ENCODE results near the gene SAMD8.

Gene SAMD8

DNA sequence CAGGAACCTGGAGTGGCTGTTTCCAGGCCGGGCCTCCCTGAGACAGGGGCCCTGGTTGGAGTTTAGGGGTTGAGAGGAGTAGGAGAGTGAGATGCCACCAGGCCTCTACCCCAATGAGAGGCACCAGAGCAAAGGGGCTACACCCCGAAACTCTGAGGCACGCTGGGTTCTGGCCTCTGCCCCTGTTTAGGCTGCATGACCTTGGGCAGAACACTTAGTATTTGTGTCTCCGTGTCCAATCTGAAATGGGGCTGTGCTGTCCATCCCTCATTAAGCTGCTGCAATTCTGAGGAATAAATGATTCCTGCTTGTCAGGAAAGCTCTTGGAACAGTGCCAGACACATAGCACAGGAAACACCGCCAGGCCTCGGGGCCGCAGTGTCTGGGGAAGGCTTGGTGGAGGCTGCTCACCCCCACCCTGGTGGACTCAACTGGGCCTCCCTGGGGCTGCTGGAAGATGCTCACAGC lies 40.5 kb upstream of the SAMD8 start:
- Histone ChIP-seq H3K9me3 (ENCODE audit: control insufficient read depth in 2 of 2, low read length in 2 of 2) (no peaks in the 10 kb centered on the region), H3K4me3 (ENCODE audit: low read length in 2 of 2) (no peak overlapping the region), H3K27me3 (ENCODE audit: control insufficient read depth in 2 of 2, insufficient read depth in 2 of 2, low read length in 2 of 2) (no peaks in the 10 kb centered on the region), H3K9ac (ENCODE audit: low read depth in 1 of 2, low read length in 2 of 2) (no peak overlapping the region), H3K27ac (ENCODE audit: low read depth in 2 of 2, low read length in 2 of 2) (no peak overlapping the region), H3K4me1 (ENCODE audit: control insufficient read depth in 2 of 2, insufficient read depth in 2 of 2, low read length in 2 of 2) (no peaks in the 10 kb centered on the region), H3K36me3 (ENCODE audit: control insufficient read depth in 2 of 2, insufficient read depth in 2 of 2, low read length in 2 of 2) (no peaks in the 10 kb centered on the region)

DNA sequence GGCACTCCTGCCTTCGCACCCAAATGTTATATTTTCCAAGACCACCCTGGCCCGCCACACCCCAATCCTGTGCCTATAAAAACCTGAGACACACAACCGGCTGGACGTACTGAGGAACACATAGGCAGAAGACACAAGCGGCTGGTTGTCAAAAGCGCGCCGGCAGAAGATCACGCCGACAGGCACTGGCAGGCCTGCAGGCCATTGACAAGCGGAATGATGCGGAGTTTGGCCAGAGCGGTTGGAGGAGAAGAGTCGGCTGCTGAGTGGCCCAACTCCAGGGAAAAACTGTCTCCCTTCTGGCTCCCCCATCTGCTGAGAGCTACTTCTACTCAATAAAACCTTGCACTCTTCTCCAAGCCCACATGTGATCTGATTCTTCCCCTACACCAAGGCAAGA lies 39.7 kb upstream of the SAMD8 start:
- Histone ChIP-seq H3K36me3 (ENCODE audit: control insufficient read depth in 2 of 2, insufficient read depth in 2 of 2, low read length in 2 of 2) (no peaks in the 10 kb centered on the region), H3K4me3 (ENCODE audit: low read length in 2 of 2) (no peak overlapping the region), H3K27me3 (ENCODE audit: control insufficient read depth in 2 of 2, insufficient read depth in 2 of 2, low read length in 2 of 2) (no peaks in the 10 kb centered on the region), H3K9me3 (ENCODE audit: control insufficient read depth in 2 of 2, low read length in 2 of 2) (no peaks in the 10 kb centered on the region), H3K27ac (ENCODE audit: low read depth in 2 of 2, low read length in 2 of 2) (no peak overlapping the region), H3K9ac (ENCODE audit: low read depth in 1 of 2, low read length in 2 of 2) (no peak overlapping the region), H3K4me1 (ENCODE audit: control insufficient read depth in 2 of 2, insufficient read depth in 2 of 2, low read length in 2 of 2) (no peaks in the 10 kb centered on the region)

DNA sequence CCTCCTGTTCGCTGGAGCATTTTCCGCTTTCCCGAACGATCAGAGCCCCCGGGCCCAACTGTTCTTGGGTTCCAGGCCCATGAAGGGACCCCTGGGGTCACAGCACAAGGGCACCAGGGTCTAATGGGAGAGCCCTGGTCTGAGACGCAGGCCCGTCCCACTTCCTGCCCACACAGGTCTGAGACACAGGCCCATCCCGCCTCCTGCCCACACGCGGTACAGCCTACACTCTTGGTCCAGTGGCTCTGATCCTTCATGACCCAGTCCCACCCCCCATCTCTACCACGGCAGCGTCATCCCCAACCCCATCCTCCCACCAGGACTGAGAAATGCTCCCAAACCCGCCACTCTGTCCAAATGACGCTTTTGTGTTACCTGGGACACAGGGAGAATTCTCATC lies 38.7 kb upstream of the SAMD8 start:
- Histone ChIP-seq H3K9ac (ENCODE audit: low read depth in 1 of 2, low read length in 2 of 2) (no peak overlapping the region), H3K27ac (ENCODE audit: low read depth in 2 of 2, low read length in 2 of 2) (no peak overlapping the region), H3K4me3 (ENCODE audit: low read length in 2 of 2) (no peak overlapping the region), H3K4me1 (ENCODE audit: control insufficient read depth in 2 of 2, insufficient read depth in 2 of 2, low read length in 2 of 2) (no peaks in the 10 kb centered on the region), H3K36me3 (ENCODE audit: control insufficient read depth in 2 of 2, insufficient read depth in 2 of 2, low read length in 2 of 2) (no peaks in the 10 kb centered on the region), H3K27me3 (ENCODE audit: control insufficient read depth in 2 of 2, insufficient read depth in 2 of 2, low read length in 2 of 2) (no peaks in the 10 kb centered on the region), H3K9me3 (ENCODE audit: control insufficient read depth in 2 of 2, low read length in 2 of 2) (no peaks in the 10 kb centered on the region)

DNA sequence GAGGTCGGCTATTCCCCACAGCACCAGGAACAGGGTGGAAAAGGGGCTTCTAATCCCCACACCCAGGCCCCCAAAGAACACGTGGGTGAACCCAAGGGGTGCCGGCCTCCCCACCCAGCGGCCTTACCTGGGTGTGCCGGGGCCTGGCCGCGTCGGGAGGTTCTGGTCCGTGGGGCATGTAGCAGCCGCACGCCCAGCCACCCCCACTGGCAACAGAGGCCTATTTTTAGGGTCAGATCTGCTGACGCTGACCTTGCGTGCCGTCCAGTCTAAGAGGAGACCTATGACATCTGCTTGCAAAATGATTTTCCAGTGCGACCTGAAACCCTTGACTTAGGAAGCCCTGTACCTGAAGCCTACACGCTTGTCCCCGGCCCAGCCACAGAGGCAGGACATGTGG lies 38.0 kb upstream of the SAMD8 start:
- H3K36me3 ChIP-seq (ENCODE audit: control insufficient read depth in 2 of 2, insufficient read depth in 2 of 2, low read length in 2 of 2): no peaks in the 10 kb centered on the region
- H3K27ac ChIP-seq (ENCODE audit: low read depth in 2 of 2, low read length in 2 of 2): no peak overlapping the region

DNA sequence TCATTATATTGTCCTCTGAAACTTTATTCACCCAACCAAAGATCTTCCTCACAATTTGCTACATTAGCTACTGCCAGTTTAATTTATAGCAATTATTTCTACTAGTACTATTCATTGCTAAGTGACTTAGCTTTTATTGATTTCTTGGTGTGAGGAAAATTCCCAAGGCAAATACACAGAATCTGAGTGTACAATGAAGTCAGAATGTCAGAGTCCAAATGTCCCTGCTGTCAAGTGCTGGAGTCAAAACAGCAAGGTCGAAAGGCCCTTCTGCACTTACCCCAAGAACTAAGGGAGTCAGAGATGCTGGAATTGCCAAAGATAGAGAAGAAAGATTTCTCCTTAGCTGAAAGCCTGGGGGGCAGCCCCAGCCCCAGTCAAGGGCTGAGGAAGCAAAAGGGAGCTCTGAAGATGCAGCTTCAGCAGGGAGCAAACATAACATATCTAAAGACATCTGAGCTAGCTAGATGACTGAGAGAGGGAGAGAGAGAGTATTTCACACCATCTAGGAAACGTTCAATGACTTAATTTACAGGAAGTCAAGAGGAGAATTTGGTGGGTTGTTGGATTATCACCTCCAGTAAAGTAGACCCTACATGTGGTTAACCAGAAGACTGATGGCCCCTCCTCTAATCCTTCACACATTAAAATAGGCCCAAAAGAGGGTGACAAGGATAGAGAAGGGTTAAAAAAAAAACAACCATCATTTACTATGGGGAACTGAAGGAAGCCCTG lies 36.6 kb upstream of the SAMD8 start:
- Histone ChIP-seq H3K27me3 (ENCODE audit: control insufficient read depth in 2 of 2, insufficient read depth in 2 of 2, low read length in 2 of 2) (no peaks in the 10 kb centered on the region), H3K4me3 (ENCODE audit: low read length in 2 of 2) (no peak overlapping the region), H3K4me1 (ENCODE audit: control insufficient read depth in 2 of 2, insufficient read depth in 2 of 2, low read length in 2 of 2) (no peaks in the 10 kb centered on the region), H3K9me3 (ENCODE audit: control insufficient read depth in 2 of 2, low read length in 2 of 2) (no peaks in the 10 kb centered on the region), H3K27ac (ENCODE audit: low read depth in 2 of 2, low read length in 2 of 2) (no peak overlapping the region), H3K36me3 (ENCODE audit: control insufficient read depth in 2 of 2, insufficient read depth in 2 of 2, low read length in 2 of 2) (no peaks in the 10 kb centered on the region), H3K9ac (ENCODE audit: low read depth in 1 of 2, low read length in 2 of 2) (no peak overlapping the region)

More for the DNA sequence above, 38.0 kb upstream of the SAMD8 start:
- H3K9me3 ChIP-seq (ENCODE audit: control insufficient read depth in 2 of 2, low read length in 2 of 2): no peaks in the 10 kb centered on the region
- no peaks in the 10 kb centered on the region for H3K4me1 ChIP-seq (ENCODE audit: control insufficient read depth in 2 of 2, insufficient read depth in 2 of 2, low read length in 2 of 2)
- no peak overlapping the region for H3K4me3 ChIP-seq (ENCODE audit: low read length in 2 of 2)
- no peak overlapping the region for H3K9ac ChIP-seq (ENCODE audit: low read depth in 1 of 2, low read length in 2 of 2)
- no peaks in the 10 kb centered on the region for H3K27me3 ChIP-seq (ENCODE audit: control insufficient read depth in 2 of 2, insufficient read depth in 2 of 2, low read length in 2 of 2)

DNA sequence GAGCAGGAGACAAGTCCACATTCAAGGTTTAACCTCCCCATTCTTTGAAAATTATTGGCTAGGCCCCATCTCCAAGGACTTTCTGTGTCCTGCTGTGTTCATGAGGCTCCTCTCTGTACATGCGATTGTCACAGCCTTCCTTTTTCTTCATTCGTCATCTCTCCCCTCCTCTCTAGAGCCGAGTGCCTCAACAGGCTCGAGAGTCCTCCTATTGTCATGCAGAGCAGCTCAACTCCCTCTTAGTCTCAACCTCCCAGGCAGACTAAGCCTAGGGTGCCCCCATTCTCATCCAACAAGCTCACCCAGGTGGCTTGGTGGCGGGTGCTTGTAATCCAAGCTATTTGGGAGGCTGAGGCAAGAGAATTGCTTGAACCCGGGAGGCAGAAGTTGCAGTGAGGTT lies 35.1 kb upstream of the SAMD8 start:
- H3K27ac ChIP-seq (ENCODE audit: low read depth in 2 of 2, low read length in 2 of 2): no peak overlapping the region
- no peaks in the 10 kb centered on the region for H3K4me1 ChIP-seq (ENCODE audit: control insufficient read depth in 2 of 2, insufficient read depth in 2 of 2, low read length in 2 of 2)
- H3K9ac ChIP-seq (ENCODE audit: low read depth in 1 of 2, low read length in 2 of 2): no peak overlapping the region
- H3K36me3 ChIP-seq (ENCODE audit: control insufficient read depth in 2 of 2, insufficient read depth in 2 of 2, low read length in 2 of 2): no peaks in the 10 kb centered on the region
- no peak overlapping the region for H3K4me3 ChIP-seq (ENCODE audit: low read length in 2 of 2)
- H3K9me3 ChIP-seq (ENCODE audit: control insufficient read depth in 2 of 2, low read length in 2 of 2): peaks cover 0 to 1% of the 10 kb centered on the region in 2 donors
- no peaks in the 10 kb centered on the region for H3K27me3 ChIP-seq (ENCODE audit: control insufficient read depth in 2 of 2, insufficient read depth in 2 of 2, low read length in 2 of 2)

DNA sequence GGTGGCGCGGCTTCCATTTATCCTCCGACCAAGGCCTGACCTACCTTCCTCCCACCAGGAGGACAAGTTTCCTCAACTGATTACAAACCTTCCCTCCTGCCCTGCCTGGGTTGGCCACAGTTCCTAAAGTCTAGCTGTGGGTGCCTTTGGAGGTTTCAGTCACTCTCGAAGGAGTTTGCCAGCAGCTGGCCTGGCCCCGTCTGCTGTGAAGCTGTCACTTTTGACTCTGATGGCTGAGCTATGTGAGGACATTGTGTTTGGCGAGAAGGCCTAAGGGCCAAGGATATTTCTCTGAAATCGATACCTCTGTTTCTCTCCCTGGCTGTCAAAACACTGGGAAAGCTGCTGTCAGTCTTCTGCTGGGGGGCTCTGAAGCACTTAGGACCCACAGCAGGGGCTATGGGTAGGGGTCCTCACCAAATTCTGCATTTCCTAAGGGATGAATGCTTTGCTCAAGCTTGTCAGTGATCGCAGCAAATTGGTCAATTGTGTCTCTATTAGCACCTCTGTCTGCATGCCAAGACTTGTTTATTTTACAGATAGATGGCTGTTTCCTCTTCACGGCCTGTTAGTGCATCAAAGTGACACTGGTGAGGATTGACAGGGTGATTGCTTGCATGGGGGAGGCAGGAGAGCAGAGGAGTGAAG lies 31.9 kb upstream of the SAMD8 start:
- Histone ChIP-seq H3K36me3 (ENCODE audit: control insufficient read depth in 2 of 2, insufficient read depth in 2 of 2, low read length in 2 of 2) (no peaks in the 10 kb centered on the region), H3K4me1 (ENCODE audit: control insufficient read depth in 2 of 2, insufficient read depth in 2 of 2, low read length in 2 of 2) (no peaks in the 10 kb centered on the region), H3K9ac (ENCODE audit: low read depth in 1 of 2, low read length in 2 of 2) (no peak overlapping the region), H3K27ac (ENCODE audit: low read depth in 2 of 2, low read length in 2 of 2) (no peak overlapping the region), H3K4me3 (ENCODE audit: low read length in 2 of 2) (no peak overlapping the region), H3K9me3 (ENCODE audit: control insufficient read depth in 2 of 2, low read length in 2 of 2) (peaks cover 0 to 2% of the 10 kb centered on the region in 2 donors), H3K27me3 (ENCODE audit: control insufficient read depth in 2 of 2, insufficient read depth in 2 of 2, low read length in 2 of 2) (peaks cover 0 to 5% of the 10 kb centered on the region in 2 donors)

DNA sequence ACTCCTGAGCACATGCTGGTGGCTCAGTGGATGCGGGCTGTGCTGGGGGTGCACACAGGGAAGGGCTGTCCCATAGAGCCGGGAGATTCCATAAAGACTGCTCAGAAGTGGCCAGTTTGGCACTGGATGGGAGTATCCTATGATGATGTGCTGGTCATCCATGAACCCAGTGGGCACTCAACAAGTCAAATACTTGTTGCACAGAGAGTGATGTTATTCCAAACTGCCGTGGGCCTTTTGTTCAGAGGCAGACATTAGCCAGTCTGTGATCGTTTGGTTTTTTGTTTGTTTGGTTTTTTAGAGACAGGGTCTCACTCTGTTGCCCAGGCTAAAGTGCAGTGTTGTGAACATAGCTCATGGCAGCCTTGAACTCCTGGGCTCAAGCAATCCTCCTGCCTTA lies 30.9 kb upstream of the SAMD8 start:
- H3K9ac ChIP-seq (ENCODE audit: low read depth in 1 of 2, low read length in 2 of 2): no peak overlapping the region
- peaks cover 0 to 2% of the 10 kb centered on the region in 2 donors for H3K9me3 ChIP-seq (ENCODE audit: control insufficient read depth in 2 of 2, low read length in 2 of 2)
- H3K27me3 ChIP-seq (ENCODE audit: control insufficient read depth in 2 of 2, insufficient read depth in 2 of 2, low read length in 2 of 2): peaks cover 0 to 5% of the 10 kb centered on the region in 2 donors
- H3K4me3 ChIP-seq (ENCODE audit: low read length in 2 of 2): no peak overlapping the region
- no peaks in the 10 kb centered on the region for H3K36me3 ChIP-seq (ENCODE audit: control insufficient read depth in 2 of 2, insufficient read depth in 2 of 2, low read length in 2 of 2)
- no peaks in the 10 kb centered on the region for H3K4me1 ChIP-seq (ENCODE audit: control insufficient read depth in 2 of 2, insufficient read depth in 2 of 2, low read length in 2 of 2)
- H3K27ac ChIP-seq (ENCODE audit: low read depth in 2 of 2, low read length in 2 of 2): no peak overlapping the region

DNA sequence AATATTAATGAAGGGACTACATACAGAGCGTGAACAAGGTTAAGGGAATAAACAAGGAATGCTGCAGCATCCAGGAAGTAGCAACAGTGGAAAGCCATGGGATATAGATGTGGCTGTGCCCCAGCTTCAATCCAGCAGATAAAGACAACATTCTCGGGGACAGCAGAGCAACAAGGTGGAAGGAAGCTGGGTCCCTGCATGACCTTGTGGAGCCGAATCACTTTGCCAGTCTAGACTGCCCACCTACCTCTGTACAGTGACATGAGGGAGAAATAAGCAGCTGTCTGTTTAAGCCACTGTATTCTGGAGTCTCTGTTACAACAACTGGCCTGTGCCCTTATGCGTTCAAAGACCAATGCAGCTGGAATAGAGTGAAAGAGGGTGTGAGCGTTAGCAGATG lies 30.1 kb upstream of the SAMD8 start:
- Histone ChIP-seq H3K27me3 (ENCODE audit: control insufficient read depth in 2 of 2, insufficient read depth in 2 of 2, low read length in 2 of 2) (peaks cover 0 to 5% of the 10 kb centered on the region in 2 donors), H3K4me1 (ENCODE audit: control insufficient read depth in 2 of 2, insufficient read depth in 2 of 2, low read length in 2 of 2) (no peaks in the 10 kb centered on the region), H3K4me3 (ENCODE audit: low read length in 2 of 2) (no peak overlapping the region), H3K36me3 (ENCODE audit: control insufficient read depth in 2 of 2, insufficient read depth in 2 of 2, low read length in 2 of 2) (no peaks in the 10 kb centered on the region), H3K9ac (ENCODE audit: low read depth in 1 of 2, low read length in 2 of 2) (no peak overlapping the region), H3K27ac (ENCODE audit: low read depth in 2 of 2, low read length in 2 of 2) (no peak overlapping the region), H3K9me3 (ENCODE audit: control insufficient read depth in 2 of 2, low read length in 2 of 2) (peaks cover 0 to 2% of the 10 kb centered on the region in 2 donors)

DNA sequence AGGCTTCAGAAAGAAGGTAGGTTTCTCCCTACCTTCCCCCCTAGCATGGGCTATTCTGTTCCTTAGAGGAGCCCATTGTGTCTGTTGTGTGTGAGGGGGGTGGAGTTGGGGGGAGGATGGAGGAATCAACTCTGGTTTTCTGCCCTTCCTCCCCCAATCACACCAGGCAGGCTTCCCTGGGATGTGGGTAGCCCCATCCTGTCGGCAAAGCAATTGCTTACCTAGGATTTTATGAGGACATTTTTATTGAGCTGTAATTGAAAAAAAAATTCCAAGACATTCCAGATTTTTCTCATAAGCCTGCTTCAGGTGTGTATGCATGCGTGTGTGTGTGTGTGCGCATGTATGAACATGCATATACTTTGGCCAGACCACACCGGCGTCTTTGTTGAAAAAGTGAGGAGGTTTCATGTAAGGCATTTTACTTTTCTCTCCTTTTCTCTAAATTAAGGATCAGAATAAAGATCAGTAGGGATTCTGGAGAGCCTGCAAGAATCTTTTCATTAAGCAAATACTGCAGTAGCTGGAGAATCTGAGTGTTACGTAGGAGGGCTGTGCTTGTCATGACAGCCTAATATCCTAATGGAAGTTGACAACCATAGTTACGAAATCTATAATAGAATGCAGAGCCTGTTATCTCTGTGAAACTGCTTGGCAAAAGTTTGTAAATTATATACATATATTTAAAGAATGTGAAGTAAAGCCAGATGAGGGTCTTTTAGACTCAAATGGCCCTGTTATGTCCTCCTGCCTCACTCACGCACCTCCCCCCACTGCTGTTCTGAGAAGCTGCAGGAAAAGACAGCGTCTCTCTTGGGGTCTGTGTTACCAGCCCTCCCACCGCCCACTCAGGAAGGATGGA lies 27.3 kb upstream of the SAMD8 start:
- no peak overlapping the region for H3K27ac ChIP-seq (ENCODE audit: low read depth in 2 of 2, low read length in 2 of 2)
- H3K4me1 ChIP-seq (ENCODE audit: control insufficient read depth in 2 of 2, insufficient read depth in 2 of 2, low read length in 2 of 2): no peaks in the 10 kb centered on the region
- no peak overlapping the region for H3K4me3 ChIP-seq (ENCODE audit: low read length in 2 of 2)
- H3K9ac ChIP-seq (ENCODE audit: low read depth in 1 of 2, low read length in 2 of 2): no peak overlapping the region
- H3K27me3 ChIP-seq (ENCODE audit: control insufficient read depth in 2 of 2, insufficient read depth in 2 of 2, low read length in 2 of 2): peaks cover 0 to 5% of the 10 kb centered on the region in 2 donors
- H3K36me3 ChIP-seq (ENCODE audit: control insufficient read depth in 2 of 2, insufficient read depth in 2 of 2, low read length in 2 of 2): no peaks in the 10 kb centered on the region
- peaks cover 0 to 2% of the 10 kb centered on the region in 2 donors for H3K9me3 ChIP-seq (ENCODE audit: control insufficient read depth in 2 of 2, low read length in 2 of 2)
